BE2C (cell line): ENCODE data around the gene NT5E.

Experiments used
- DNase-seq: peaks from one replicate; pipeline ENCODE4 v3.0.0-alpha.2; 2020
- H3K27me3 ChIP-seq: fragments of 250-450 bp; sonication (Bioruptor Pico); 2 replicates; pipeline ENCODE4 v1.5.1; 2020; ENCODE audit warnings: mild to moderate bottlenecking
- H3K36me3 ChIP-seq: fragments of 250-450 bp; sonication (Bioruptor Pico); 2 replicates; pipeline ENCODE4 v1.5.1; 2020; ENCODE audit warnings: mild to moderate bottlenecking
- H3K4me1 ChIP-seq: fragments of 250-450 bp; sonication (Bioruptor Pico); 2 replicates; pipeline ENCODE4 v1.5.1; 2020
- H3K4me3 ChIP-seq: 2 replicates; pipeline ENCODE4 v1.5.1; 2011; ENCODE audit warnings: low read depth, low read length
- H3K9me3 ChIP-seq: fragments of 250-450 bp; sonication (Bioruptor Pico); 2 replicates; pipeline ENCODE4 v1.5.1; 2020
- TF ChIP-seq, protein P1 (sequence below): IDR thresholded peaks from 2 replicates; pipeline ENCODE4 v1.5.1; 2012; ENCODE audit warnings: mild to moderate bottlenecking, low read depth, low read length

The NT5E gene

GRCh38 chr6:85459224-85459901 lies 9.5 kb downstream of the NT5E start:
- peaks cover 27% of the 10 kb centered on the region for H3K4me1 ChIP-seq
- no peaks in the 10 kb centered on the region for H3K36me3 ChIP-seq
- no peak overlapping the region for H3K4me3 ChIP-seq
- no peaks in the 10 kb centered on the region for H3K27me3 ChIP-seq
- DNase-seq = no peak
- TF ChIP-seq, protein P1, sequence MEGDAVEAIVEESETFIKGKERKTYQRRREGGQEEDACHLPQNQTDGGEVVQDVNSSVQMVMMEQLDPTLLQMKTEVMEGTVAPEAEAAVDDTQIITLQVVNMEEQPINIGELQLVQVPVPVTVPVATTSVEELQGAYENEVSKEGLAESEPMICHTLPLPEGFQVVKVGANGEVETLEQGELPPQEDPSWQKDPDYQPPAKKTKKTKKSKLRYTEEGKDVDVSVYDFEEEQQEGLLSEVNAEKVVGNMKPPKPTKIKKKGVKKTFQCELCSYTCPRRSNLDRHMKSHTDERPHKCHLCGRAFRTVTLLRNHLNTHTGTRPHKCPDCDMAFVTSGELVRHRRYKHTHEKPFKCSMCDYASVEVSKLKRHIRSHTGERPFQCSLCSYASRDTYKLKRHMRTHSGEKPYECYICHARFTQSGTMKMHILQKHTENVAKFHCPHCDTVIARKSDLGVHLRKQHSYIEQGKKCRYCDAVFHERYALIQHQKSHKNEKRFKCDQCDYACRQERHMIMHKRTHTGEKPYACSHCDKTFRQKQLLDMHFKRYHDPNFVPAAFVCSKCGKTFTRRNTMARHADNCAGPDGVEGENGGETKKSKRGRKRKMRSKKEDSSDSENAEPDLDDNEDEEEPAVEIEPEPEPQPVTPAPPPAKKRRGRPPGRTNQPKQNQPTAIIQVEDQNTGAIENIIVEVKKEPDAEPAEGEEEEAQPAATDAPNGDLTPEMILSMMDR = no peak
- no peaks in the 10 kb centered on the region for H3K9me3 ChIP-seq

DNA sequence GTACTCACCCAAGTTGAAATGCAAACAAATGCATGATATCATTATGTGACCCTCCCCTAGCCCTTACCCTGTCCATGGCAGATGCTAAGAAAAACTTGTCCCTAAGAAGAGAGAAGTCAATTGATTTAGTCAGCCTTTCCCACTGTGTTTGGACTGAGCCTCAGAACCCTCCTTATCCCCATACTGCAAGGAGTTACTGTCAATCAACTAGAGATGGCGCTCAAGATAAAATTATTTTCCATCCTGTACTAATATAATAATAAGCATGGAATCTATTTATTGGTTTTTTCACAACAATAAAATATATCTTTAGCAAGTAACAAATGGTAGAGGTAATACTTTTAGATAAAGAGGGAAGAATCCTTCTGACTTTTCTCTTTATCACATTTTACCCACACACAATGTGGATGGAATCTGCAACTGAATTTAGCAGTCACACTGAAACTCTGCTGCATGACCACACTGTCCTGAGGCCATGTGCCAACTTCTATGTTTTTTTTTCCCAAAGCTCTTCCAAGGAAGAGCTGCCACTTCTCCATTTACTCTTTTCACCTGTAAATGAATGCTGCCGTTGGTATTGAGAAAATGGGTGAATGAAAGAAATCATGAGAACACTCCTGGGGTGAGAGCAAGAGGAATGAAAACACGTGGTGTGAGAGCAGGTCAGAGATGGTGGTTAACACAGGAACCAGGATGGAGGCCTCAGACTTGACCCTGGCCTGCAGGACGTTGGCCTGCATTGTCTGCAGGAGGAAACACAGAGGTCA lies 10.5 kb downstream of the NT5E start:
- TF ChIP-seq, protein P1 = no peak
- Histone ChIP-seq H3K27me3 (no peaks in the 10 kb centered on the region), H3K9me3 (no peaks in the 10 kb centered on the region), H3K4me3 (no peak overlapping the region), H3K4me1 (peaks cover 19% of the 10 kb centered on the region), H3K36me3 (no peaks in the 10 kb centered on the region)
- no peak for DNase-seq

DNA sequence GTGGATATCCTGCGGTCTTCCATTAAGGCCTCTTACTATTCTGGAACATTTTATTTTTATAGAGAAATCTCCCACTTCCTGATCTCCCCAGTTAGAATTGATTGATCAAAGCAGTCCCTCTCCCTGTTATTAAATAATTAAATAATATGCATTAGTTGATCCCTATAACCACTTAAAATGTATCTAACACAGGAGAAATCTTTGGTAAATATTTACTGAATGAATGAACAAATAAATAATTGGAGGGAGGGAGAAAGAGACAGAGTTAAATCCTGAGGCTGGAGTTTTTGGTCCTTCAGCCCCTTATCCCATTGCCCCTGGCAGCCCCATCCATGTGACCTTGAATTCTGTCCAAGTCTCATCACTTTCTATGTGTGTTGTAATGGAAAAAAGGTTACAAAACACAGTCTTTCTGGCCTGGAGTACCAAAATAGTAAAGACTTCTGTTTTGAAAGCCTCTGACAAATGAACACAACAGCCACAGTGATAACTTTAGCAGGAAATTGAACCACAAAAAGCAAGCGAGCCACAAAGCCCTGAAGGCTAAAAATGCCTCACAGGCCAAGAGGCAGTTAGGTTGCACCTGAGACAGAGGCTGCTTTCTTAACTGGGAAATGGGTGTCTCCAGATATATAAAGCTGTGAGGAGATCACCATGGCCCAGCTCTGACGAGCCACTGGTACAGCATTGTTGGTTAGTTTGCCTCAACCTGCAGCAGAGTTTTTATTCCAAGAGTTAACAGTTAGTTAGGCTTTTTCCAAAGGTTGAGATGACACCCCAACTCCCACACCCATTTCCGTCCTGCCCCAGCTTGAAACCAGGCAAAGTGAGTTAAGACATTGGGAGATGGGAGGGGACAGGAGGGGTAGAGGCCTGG lies 11.3 kb downstream of the NT5E start:
- Histone ChIP-seq H3K4me3 (no peak overlapping the region), H3K4me1 (peaks cover 15% of the 10 kb centered on the region), H3K9me3 (no peaks in the 10 kb centered on the region), H3K36me3 (no peaks in the 10 kb centered on the region), H3K27me3 (no peaks in the 10 kb centered on the region)
- no peak for DNase-seq
- TF ChIP-seq, protein P1 = no peak

GRCh38 chr6:85461798-85462170 lies 11.9 kb downstream of the NT5E start:
- TF ChIP-seq, protein P1 = no peak
- no peaks in the 10 kb centered on the region for H3K9me3 ChIP-seq
- H3K36me3 ChIP-seq = no peaks in the 10 kb centered on the region
- H3K27me3 ChIP-seq = no peaks in the 10 kb centered on the region
- H3K4me1 ChIP-seq = peaks cover 11% of the 10 kb centered on the region
- no peak for DNase-seq
- no peak overlapping the region for H3K4me3 ChIP-seq

GRCh38 chr6:85462673-85463072 lies 12.8 kb downstream of the NT5E start:
- H3K4me3 ChIP-seq = no peak overlapping the region
- DNase-seq = no peak
- no peaks in the 10 kb centered on the region for H3K36me3 ChIP-seq
- no peaks in the 10 kb centered on the region for H3K27me3 ChIP-seq
- TF ChIP-seq, protein P1 = no peak
- peaks cover 4% of the 10 kb centered on the region for H3K4me1 ChIP-seq
- no peaks in the 10 kb centered on the region for H3K9me3 ChIP-seq
